Skeletal muscle tissue (tissue), 4 donors: Measurements from ENCODE around the gene SDK1. TPM values are rescaled to one million over a fixed set of nuclear protein-coding genes. Genes with fewer than 3 reads are reported as not detected.

Source experiments
- H3K27ac ChIP-seq: one replicate; pipeline ENCODE4 v1.7.0; 2013; ENCODE audit warnings: mild to moderate bottlenecking, low read depth, low read length, inconsistent platforms
- H3K27me3 ChIP-seq, 3 donors: one replicate each; pipeline ENCODE4 v1.7.0; 2013; ENCODE audit warnings: low read length in 3 of 3; ENCODE audit not compliant: control insufficient read depth in 3 of 3, insufficient read depth in 3 of 3
- H3K36me3 ChIP-seq, 3 donors: one replicate each; pipeline ENCODE4 v1.7.0; 2013; ENCODE audit warnings: low read length in 3 of 3; ENCODE audit not compliant: control insufficient read depth in 3 of 3, insufficient read depth in 3 of 3
- H3K4me1 ChIP-seq, 3 donors: one replicate each; pipeline ENCODE4 v1.7.0; 2013; ENCODE audit warnings: low read length in 3 of 3, mild to moderate bottlenecking in 3 of 3; ENCODE audit not compliant: control insufficient read depth in 3 of 3, insufficient read depth in 3 of 3
- H3K4me3 ChIP-seq, 3 donors: one replicate each; pipeline ENCODE4 v1.7.0; 2013; ENCODE audit warnings: low read length in 3 of 3
- H3K9ac ChIP-seq, 3 donors: one replicate each; pipeline ENCODE4 v1.7.0; 2013; ENCODE audit warnings: low read length in 3 of 3, mild to moderate bottlenecking in 3 of 3, moderate library complexity in 2 of 3, low read depth in 1 of 3
- H3K9me3 ChIP-seq, 3 donors: one replicate each; pipeline ENCODE4 v1.7.0; 2013; ENCODE audit warnings: low read length in 3 of 3; ENCODE audit not compliant: control insufficient read depth in 3 of 3
- total RNA-seq: library from RNA; depleted of rRNA; stranded (reverse); fragments of >200 nt; gene quantifications from one replicate; pipeline ENCODE4 v1.2.3, GENCODE V29; 2014
- donor health status: Osteomylitis.

Gene SDK1
- total RNA-seq, 1 donor from 2014 or later: 3.7 TPM

GRCh38 chr7:3559278-3559677 lies 258.2 kb downstream of the SDK1 start:
- H3K27ac ChIP-seq: no peak overlapping the region
- H3K9ac ChIP-seq: no peak overlapping the region
- H3K9me3 ChIP-seq: peaks cover 0 to 4% (median 0%) of the 10 kb centered on the region in 3 donors
- peaks cover 0 to 3% (median 0%) of the 10 kb centered on the region in 3 donors for H3K27me3 ChIP-seq
- no peaks in the 10 kb centered on the region for H3K4me1 ChIP-seq
- H3K36me3 ChIP-seq: no peaks in the 10 kb centered on the region
- H3K4me3 ChIP-seq: no peak overlapping the region

GRCh38 chr7:3560495-3560894 lies 259.4 kb downstream of the SDK1 start:
- Histone ChIP-seq H3K4me3 (no peak overlapping the region), H3K4me1 (no peaks in the 10 kb centered on the region), H3K9ac (no peak overlapping the region), H3K9me3 (no peaks in the 10 kb centered on the region), H3K27me3 (peaks cover 0 to 3% (median 0%) of the 10 kb centered on the region in 3 donors), H3K27ac (no peak overlapping the region), H3K36me3 (no peaks in the 10 kb centered on the region)

GRCh38 chr7:3561932-3562331 lies 260.9 kb downstream of the SDK1 start:
- Histone ChIP-seq H3K9me3 (no peaks in the 10 kb centered on the region), H3K27ac (no peak overlapping the region), H3K27me3 (peaks cover 0 to 3% (median 0%) of the 10 kb centered on the region in 3 donors), H3K4me1 (no peaks in the 10 kb centered on the region), H3K9ac (no peak overlapping the region), H3K36me3 (no peaks in the 10 kb centered on the region), H3K4me3 (no peak overlapping the region)

DNA sequence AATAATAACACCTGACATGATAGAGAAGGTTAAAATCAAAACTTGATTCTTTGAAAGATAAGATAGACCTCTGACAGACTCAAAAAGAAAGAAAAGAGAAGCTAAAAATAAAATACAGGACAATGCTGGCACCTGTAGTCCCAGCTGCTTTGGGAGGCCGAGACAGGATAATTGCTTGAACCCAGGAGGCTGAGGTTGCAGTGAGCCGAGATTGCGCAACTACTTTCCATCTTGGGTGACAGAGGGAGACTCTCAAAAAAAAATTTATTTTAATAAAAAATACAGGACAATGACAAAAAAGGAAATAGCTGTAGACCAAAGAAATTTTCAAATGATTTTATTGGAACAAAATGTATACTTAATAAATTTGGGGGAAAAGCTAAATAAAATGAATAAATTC lies 263.2 kb downstream of the SDK1 start:
- H3K36me3 ChIP-seq: no peaks in the 10 kb centered on the region
- H3K4me3 ChIP-seq: no peak overlapping the region
- no peak overlapping the region for H3K9ac ChIP-seq
- H3K27ac ChIP-seq: no peak overlapping the region
- no peaks in the 10 kb centered on the region for H3K4me1 ChIP-seq
- no peaks in the 10 kb centered on the region for H3K9me3 ChIP-seq
- peaks cover 0 to 3% (median 0%) of the 10 kb centered on the region in 3 donors for H3K27me3 ChIP-seq

DNA sequence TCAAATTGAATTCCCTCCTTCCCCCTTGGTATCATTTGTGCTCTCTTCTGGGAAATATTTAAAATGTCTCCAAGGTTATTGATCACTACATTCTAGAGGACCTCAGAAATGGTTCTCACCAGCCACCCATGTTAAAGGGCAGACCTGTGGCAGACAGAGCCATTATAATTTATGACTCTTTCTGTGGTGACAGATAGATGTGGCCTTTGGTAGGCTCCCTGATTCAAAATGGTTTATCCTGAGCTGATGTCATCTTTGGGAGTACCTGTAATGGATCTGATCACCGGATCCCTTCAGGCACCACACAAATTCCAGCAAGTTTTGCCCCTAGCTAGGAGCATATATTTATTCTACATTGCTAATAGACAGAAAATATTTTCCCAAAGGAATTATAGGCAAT lies 267.5 kb downstream of the SDK1 start:
- Histone ChIP-seq H3K27me3 (no peaks in the 10 kb centered on the region), H3K36me3 (no peaks in the 10 kb centered on the region), H3K4me3 (no peak overlapping the region), H3K9me3 (no peaks in the 10 kb centered on the region), H3K4me1 (no peaks in the 10 kb centered on the region), H3K27ac (no peak overlapping the region), H3K9ac (no peak overlapping the region)

GRCh38 chr7:3569643-3570042 lies 268.6 kb downstream of the SDK1 start:
- no peaks in the 10 kb centered on the region for H3K27me3 ChIP-seq
- H3K9me3 ChIP-seq: no peaks in the 10 kb centered on the region
- no peaks in the 10 kb centered on the region for H3K4me1 ChIP-seq
- no peak overlapping the region for H3K9ac ChIP-seq
- no peaks in the 10 kb centered on the region for H3K36me3 ChIP-seq
- H3K4me3 ChIP-seq: no peak overlapping the region
- no peak overlapping the region for H3K27ac ChIP-seq

DNA sequence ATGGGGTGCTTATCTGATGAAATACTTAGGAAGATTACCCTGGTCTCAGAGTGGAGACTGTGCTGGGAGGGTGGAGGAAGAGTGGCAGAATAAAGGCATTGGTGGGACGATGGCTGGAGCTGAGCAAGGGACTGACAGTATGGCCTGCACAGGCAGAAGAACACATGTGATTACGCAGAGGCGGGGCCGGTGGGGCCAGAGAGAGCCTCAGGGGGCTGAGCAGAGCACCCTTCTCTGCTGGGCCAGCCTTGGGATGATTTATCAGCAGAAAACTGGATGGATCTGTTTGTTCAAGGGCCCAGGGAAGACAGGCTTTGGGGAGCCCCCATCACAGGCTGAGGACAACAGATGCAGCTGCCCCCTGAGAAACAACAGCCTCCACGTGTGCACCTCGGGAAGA lies 272.1 kb downstream of the SDK1 start:
- Histone ChIP-seq H3K4me1 (no peaks in the 10 kb centered on the region), H3K27me3 (peaks cover 0 to 3% (median 0%) of the 10 kb centered on the region in 3 donors), H3K36me3 (no peaks in the 10 kb centered on the region), H3K9me3 (peaks cover 4 to 5% (median 5%) of the 10 kb centered on the region in 3 donors), H3K9ac (no peak overlapping the region), H3K4me3 (no peak overlapping the region), H3K27ac (no peak overlapping the region)

DNA sequence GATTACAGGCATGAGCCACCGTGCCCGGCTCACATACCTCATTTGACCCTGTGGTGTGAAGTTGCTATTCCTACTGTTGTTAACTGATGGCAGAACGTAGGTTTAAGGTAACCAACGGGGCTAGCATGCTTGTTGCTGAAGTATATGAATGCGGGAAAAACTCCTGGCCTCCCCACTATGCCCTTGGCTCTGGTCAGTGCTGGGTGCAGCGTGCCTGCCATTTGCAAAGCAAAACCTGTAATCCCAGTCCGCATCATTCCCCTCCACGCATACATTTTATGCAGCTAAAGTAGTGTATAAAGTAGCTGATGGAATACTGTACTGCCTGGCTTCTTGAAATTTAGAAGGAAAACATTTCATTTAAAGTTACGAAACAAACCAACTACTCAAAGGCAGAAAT lies 273.3 kb downstream of the SDK1 start:
- no peaks in the 10 kb centered on the region for H3K4me1 ChIP-seq
- peaks cover 4 to 5% (median 5%) of the 10 kb centered on the region in 3 donors for H3K9me3 ChIP-seq
- peaks cover 0 to 3% (median 0%) of the 10 kb centered on the region in 3 donors for H3K27me3 ChIP-seq
- H3K4me3 ChIP-seq: no peak overlapping the region
- no peaks in the 10 kb centered on the region for H3K36me3 ChIP-seq
- H3K27ac ChIP-seq: no peak overlapping the region
- no peak overlapping the region for H3K9ac ChIP-seq

DNA sequence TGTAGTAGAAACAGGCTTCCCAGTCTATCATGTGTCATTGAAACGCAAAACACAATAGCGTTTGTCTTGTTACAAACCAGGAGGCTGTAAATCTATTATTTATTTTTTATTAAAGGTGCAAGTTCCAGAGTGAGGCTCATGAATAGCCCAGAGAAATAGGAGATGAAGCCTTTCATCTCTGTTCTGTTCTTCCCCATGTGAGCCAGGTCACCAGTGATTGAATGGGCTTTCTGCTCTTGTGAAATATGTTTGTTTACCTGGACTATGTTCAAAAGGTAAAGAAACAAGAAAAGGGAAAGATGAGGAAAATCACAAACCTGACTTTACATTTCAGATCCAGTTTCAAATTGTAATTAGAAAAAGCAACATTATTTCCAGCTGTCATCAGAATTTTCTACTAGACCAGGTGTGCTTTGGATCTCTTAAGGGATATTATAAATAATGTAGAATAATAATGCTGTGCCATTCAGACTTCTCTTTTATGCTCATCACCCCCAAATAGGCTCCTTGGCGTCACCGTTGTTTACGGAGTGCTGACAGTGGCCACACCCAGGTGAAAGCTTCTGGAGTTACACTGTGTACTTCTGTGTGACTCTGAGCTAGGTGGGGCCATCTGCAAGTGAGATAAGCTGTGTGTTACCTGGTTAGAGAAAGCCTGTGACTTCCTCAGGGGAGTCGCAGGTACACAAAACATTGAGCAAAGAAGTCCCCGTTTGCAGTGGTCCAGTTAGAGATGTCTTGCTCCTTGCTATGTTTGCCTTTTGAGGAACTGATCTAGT lies 274.9 kb downstream of the SDK1 start:
- H3K9me3 ChIP-seq: peaks cover 4 to 5% (median 5%) of the 10 kb centered on the region in 3 donors
- no peak overlapping the region for H3K4me3 ChIP-seq
- H3K27ac ChIP-seq: no peak overlapping the region
- H3K4me1 ChIP-seq: no peaks in the 10 kb centered on the region
- no peak overlapping the region for H3K9ac ChIP-seq
- peaks cover 0 to 3% (median 0%) of the 10 kb centered on the region in 3 donors for H3K27me3 ChIP-seq
- H3K36me3 ChIP-seq: no peaks in the 10 kb centered on the region

DNA sequence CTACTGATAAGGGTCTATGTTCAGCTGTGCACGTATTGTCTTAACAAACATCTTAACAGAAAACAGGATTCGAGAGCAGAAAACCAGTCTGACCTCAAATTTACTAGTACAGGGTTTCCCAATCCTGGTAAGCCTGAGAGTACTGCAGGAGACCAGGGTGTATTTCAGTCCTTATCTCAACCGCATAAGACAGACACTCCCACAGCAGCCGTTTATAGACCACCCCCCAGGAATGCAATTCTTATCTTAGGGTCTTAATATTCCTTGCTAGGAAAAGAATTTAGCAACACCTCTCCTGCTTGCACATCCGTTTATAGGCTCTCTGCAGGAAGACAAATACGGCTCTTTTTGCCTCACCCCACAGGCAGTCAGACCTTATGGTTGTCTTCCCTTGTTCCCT lies 277.3 kb downstream of the SDK1 start:
- no peak overlapping the region for H3K27ac ChIP-seq
- H3K4me1 ChIP-seq: no peaks in the 10 kb centered on the region
- no peak overlapping the region for H3K4me3 ChIP-seq
- no peaks in the 10 kb centered on the region for H3K36me3 ChIP-seq
- peaks cover 4 to 5% (median 5%) of the 10 kb centered on the region in 3 donors for H3K9me3 ChIP-seq
- H3K9ac ChIP-seq: no peak overlapping the region
- H3K27me3 ChIP-seq: peaks cover 0 to 3% (median 0%) of the 10 kb centered on the region in 3 donors
